HCT116 (cell line): Measurements from ENCODE around the gene ABTB2. TPM values are rescaled to one million over a fixed set of nuclear protein-coding genes. Genes with fewer than 3 reads are reported as not detected.

Source experiments
- ATAC-seq: fragments of 200-7000 bp; cut with Tn5 transposase; 2 replicates; pipeline ENCODE4 v1.9.1; 2020; ENCODE audit warnings: mild to moderate bottlenecking, moderate library complexity
- Bru-seq: library from RNA; stranded (reverse); fragments of 400-500 nt; gene quantifications from one replicate; lab custom pipeline; 2021; lab: Mats Ljungman, UMichigan
- BruChase-seq, 2 experiments: library from RNA; stranded (reverse); fragments of 400-500 nt; gene quantifications; one replicate each; lab custom pipeline; 2021; lab: Mats Ljungman, UMichigan
- BruUV-seq: library from RNA; stranded (reverse); fragments of 400-500 nt; replicated peaks from 2 replicates; lab custom pipeline; 2021; lab: Mats Ljungman, UMichigan
- CTCF ChIA-PET: fragments of 300-600 bp; sonication (Branson Sonifier 250); formaldehyde crosslinking; loops from one replicate; lab custom pipeline; 2021; ENCODE audit warnings: antibody characterized with exemption; lab: Charles Lee
- POLR2A ChIA-PET: fragments of 300-600, 350-600 bp; sonication (Branson Sonifier 250); formaldehyde crosslinking; loops from one replicate; lab custom pipeline; 2021; ENCODE audit warnings: antibody characterized with exemption; lab: Charles Lee
- RAD21 ChIA-PET, 2 experiments: fragments of 300-600 bp; sonication (Branson Sonifier 250); formaldehyde crosslinking; loops; one replicate each; lab custom pipeline; 2023; ENCODE audit warnings: low total read pairs in 2 of 2; ENCODE audit not compliant: uncharacterized antibody in 2 of 2, unreplicated experiment in 2 of 2, low non-redundant PET in 1 of 2; lab: Charles Lee
- DNase-seq: peaks from one replicate; pipeline ENCODE4 v3.0.0-alpha.2; 2010; ENCODE audit warnings: low read depth, low spot score
- H2AFZ ChIP-seq: fragments of 200-600 bp; shearing (Covaris generic), sonication (generic); 2 replicates; pipeline ENCODE4 v1.6.1; 2017; ENCODE audit warnings: low read depth, mixed run types, mixed read lengths, antibody characterized with exemption, low read length; ENCODE audit not compliant: poor library complexity, severe bottlenecking
- H3K27ac ChIP-seq: 2 replicates; pipeline ENCODE4 v1.5.1; 2012; ENCODE audit warnings: low read depth, low read length
- H3K27me3 ChIP-seq: fragments of 200-600 bp; sonication (generic); 2 replicates; pipeline ENCODE4 v1.6.1; 2016; ENCODE audit warnings: mixed run types, low read length, mixed read lengths; ENCODE audit not compliant: insufficient read depth
- H3K36me3 ChIP-seq, 2 experiments: fragments of 200-500 bp in 1 of 2; fragments of 200-600 bp in 1 of 2; sonication (Bioruptor generic) in 1 of 2; sonication (generic) in 1 of 2; 2 replicates each; pipeline versions ENCODE4 v1.5.1 to v1.6.1; 2014 to 2016; ENCODE audit warnings: low read length in 2 of 2, inconsistent platforms in 1 of 2, mixed read lengths in 1 of 2, mixed run types in 1 of 2; ENCODE audit not compliant: insufficient read depth in 2 of 2, control insufficient read depth in 1 of 2
- H3K4me1 ChIP-seq, 2 experiments: fragments of 200-600 bp in 1 of 2; sonication (generic) in 1 of 2; 2 replicates each; pipeline versions ENCODE4 v1.5.1 to v1.6.1; 2012 to 2017; ENCODE audit warnings: low read length in 2 of 2, inconsistent platforms in 1 of 2, mild to moderate bottlenecking in 1 of 2, mixed read lengths in 1 of 2, mixed run types in 1 of 2, moderate library complexity in 1 of 2; ENCODE audit not compliant: insufficient read depth in 2 of 2, control insufficient read depth in 1 of 2
- H3K4me2 ChIP-seq: fragments of 200-600 bp; sonication (generic); 2 replicates; pipeline ENCODE4 v1.6.1; 2017; ENCODE audit warnings: mixed run types, low read length, mixed read lengths
- H3K4me3 ChIP-seq, 2 experiments: fragments of 200-600 bp in 1 of 2; sonication (generic) in 1 of 2; replicated peaks in 1 of 2; 2 replicates each; pipeline ENCODE4 v1.5.1; 2011 to 2016; ENCODE audit warnings: low read length in 2 of 2, control low read depth in 1 of 2, low read depth in 1 of 2, mild to moderate bottlenecking in 1 of 2, mixed read lengths in 1 of 2, mixed run types in 1 of 2
- H3K79me2 ChIP-seq: fragments of 200-600 bp; sonication (generic); 2 replicates; pipeline ENCODE4 v1.6.1; 2017; ENCODE audit warnings: mild to moderate bottlenecking, mixed run types, low read length, moderate library complexity, mixed read lengths; ENCODE audit not compliant: insufficient read depth
- H3K9ac ChIP-seq: fragments of 200-600 bp; sonication (generic); 2 replicates; pipeline ENCODE4 v1.6.1; 2016; ENCODE audit warnings: low read length, mixed read lengths
- H3K9me2 ChIP-seq: fragments of 200-600 bp; sonication (generic), shearing (Covaris generic); 2 replicates; pipeline ENCODE4 v1.6.1; 2017; ENCODE audit warnings: mixed run types, mild to moderate bottlenecking, moderate library complexity; ENCODE audit not compliant: insufficient read depth
- H3K9me3 ChIP-seq, 2 experiments: fragments of 200-500 bp in 1 of 2; fragments of 200-600 bp in 1 of 2; sonication (Bioruptor generic) in 1 of 2; sonication (generic) in 1 of 2; 2 replicates each; pipeline ENCODE4 v1.6.1; 2014 to 2017; ENCODE audit warnings: low read length in 2 of 2, mixed read lengths in 2 of 2, inconsistent platforms in 1 of 2, low read depth in 1 of 2, mild to moderate bottlenecking in 1 of 2, mixed run types in 1 of 2, moderate library complexity in 1 of 2; ENCODE audit not compliant: control insufficient read depth in 1 of 2, insufficient read depth in 1 of 2
- H4K20me1 ChIP-seq: fragments of 200-600 bp; sonication (generic), shearing (Covaris generic); 2 replicates; pipeline ENCODE4 v1.6.1; 2017; ENCODE audit warnings: mixed run types, mild to moderate bottlenecking, moderate library complexity; ENCODE audit not compliant: insufficient read depth
- EGR1 ChIP-seq: IDR thresholded peaks from 2 replicates; pipeline ENCODE4 v1.6.1; 2012; ENCODE audit warnings: low read depth
- EZH2phosphoT487 ChIP-seq: fragments of 200-600 bp; IDR thresholded peaks from 2 replicates; pipeline ENCODE4 v1.6.1; 2018; ENCODE audit warnings: antibody characterized with exemption, borderline replicate concordance
- MAX ChIP-seq: IDR thresholded peaks from 2 replicates; pipeline ENCODE4 v1.6.1; 2012
- POLR2A ChIP-seq: IDR thresholded peaks from 2 replicates; pipeline ENCODE4 v1.7.0; 2011; ENCODE audit warnings: borderline replicate concordance; ENCODE audit not compliant: insufficient read depth, insufficient read length; ENCODE audit errors: extremely low read depth
- POLR2AphosphoS5 ChIP-seq: IDR thresholded peaks from 2 replicates; pipeline ENCODE4 v1.6.1; 2011; ENCODE audit warnings: mild to moderate bottlenecking, low read depth, low read length, moderate library complexity
- RAD21 ChIP-seq: IDR thresholded peaks from 2 replicates; pipeline ENCODE4 v1.6.1; 2012; ENCODE audit warnings: low read depth, mild to moderate bottlenecking
- SIN3A ChIP-seq: IDR thresholded peaks from 2 replicates; pipeline ENCODE4 v1.6.1; 2012; ENCODE audit warnings: low read depth
- SP1 ChIP-seq: IDR thresholded peaks from 2 replicates; pipeline ENCODE4 v1.6.1; 2012; ENCODE audit warnings: low read depth
- ZNF274 ChIP-seq: fragments of 200-500 bp; sonication (Bioruptor generic); IDR thresholded peaks from 2 replicates; pipeline ENCODE4 v1.6.1; 2014; ENCODE audit warnings: mild to moderate bottlenecking, low read depth, low read length, inconsistent platforms
- intact Hi-C: fragments of 100-400 bp; cut with micrococcal nuclease; formaldehyde crosslinking; loops from 2 replicates; pipeline ENCODE4 v1.10.0; 2022
- long read RNA-seq: library from polyadenylated mRNA; unstranded; transcript quantifications from one replicate; pipeline ENCODE4 v2.0.0, GENCODE V29; 2021; ENCODE audit not compliant: unreplicated experiment
- polyA plus RNA-seq: library from polyadenylated mRNA; unstranded; fragments of >200 nt; gene quantifications from 2 replicates; pipeline ENCODE4 v1.2.1, GENCODE V29; 2012; ENCODE audit warnings: missing spikeins
- total RNA-seq: library from RNA; stranded (reverse); gene quantifications from one replicate; pipeline ENCODE4 v1.2.1, GENCODE V29; 2021; ENCODE audit not compliant: unreplicated experiment

Gene ABTB2
- total RNA-seq (6.8 TPM), Bru-seq, nascent RNA (percentile 62 among the genes with signal in this experiment), BruChase-seq, experiment 1, labeled RNA remaining after a 6-hour chase (percentile 52 among the genes with signal in this experiment), BruChase-seq, experiment 2, labeled RNA remaining after a 2-hour chase (percentile 54 among the genes with signal in this experiment)
- 6.7 and 8.6 TPM in 2 replicates for polyA plus RNA-seq
- long read RNA-seq, partial matches to known transcripts = 4 of 5 reads
- long read RNA-seq, other reads (novel, unspliced or antisense) = 1 of 5 reads

GRCh38 chr11:34357701-34358257 lies at the start of gene ABTB2:
Gene ABTB2, minus strand, starts transcription at chr11:34358010.
- Histone ChIP-seq H2AFZ (peak within 1 kb of the TSS; percentile 92), H3K27me3 (no peaks in the 10 kb centered on the region), H3K9ac (peak within 1 kb of the TSS; percentile 74), H3K79me2 (peaks cover 6% of the 10 kb centered on the region; the same call in 1 of the 2 replicates), H3K9me2 (no peaks in the 10 kb centered on the region), H4K20me1 (no peaks in the 10 kb centered on the region), H3K4me2 (peak within 1 kb of the TSS; percentile 97), H3K4me3 (peak within 1 kb of the TSS; percentile 56 to 68), H3K9me3 (no peaks in the 10 kb centered on the region), H3K36me3 (no peaks in the 10 kb centered on the region), H3K4me1 (peaks cover 3 to 30% of the 10 kb centered on the region in 2 experiments; a peak in 3 of 4 replicates), H3K27ac (peak within 1 kb of the TSS; percentile 62)
- TF ChIP-seq POLR2AphosphoS5 (peak; percentile 94), EGR1 (no peak), SIN3A (peak; percentile 95), ZNF274 (no peak), MAX (peak; percentile 57; the same call in 1 of the 2 replicates), EZH2phosphoT487 (no peak), SP1 (peak; percentile 78), RAD21 (peak; percentile 50), POLR2A (peak; percentile 30)
- POLR2A ChIA-PET = interaction anchor here (0.6 to 2.9 kb wide), 12 partner anchors 11 to 375 kb away, joined by 3 to 22 read pairs (median 4); partner anchors contain the start of gene NAT10
- intact Hi-C loops = loop anchor here (2.0 to 5.0 kb wide), 5 partner anchors 95 to 541 kb away; partner anchors contain the start of gene NAT10
- RAD21 ChIA-PET = interaction anchor here (0.6 to 4.0 kb wide), 8 partner anchors 107 to 185 kb away, joined by 3 to 33 read pairs (median 4); no protein-coding TSS in a partner anchor
- ATAC-seq = peak; percentile 89
- peak; percentile 90 for DNase-seq
- CTCF ChIA-PET = interaction anchor here (0.9 to 4.3 kb wide), 9 partner anchors 9 to 370 kb away, joined by 3 to 93 read pairs (median 4); no protein-coding TSS in a partner anchor
- BruUV-seq = no TSS peak
